Measurements from ENCODE around the gene TAOK2. TPM values are rescaled to one million over a fixed set of nuclear protein-coding genes. Genes with fewer than 3 reads are reported as not detected.

TAOK2 gene
- 10 to 100 TPM; 31.1 to 58.3 TPM for total RNA-seq

DNA sequence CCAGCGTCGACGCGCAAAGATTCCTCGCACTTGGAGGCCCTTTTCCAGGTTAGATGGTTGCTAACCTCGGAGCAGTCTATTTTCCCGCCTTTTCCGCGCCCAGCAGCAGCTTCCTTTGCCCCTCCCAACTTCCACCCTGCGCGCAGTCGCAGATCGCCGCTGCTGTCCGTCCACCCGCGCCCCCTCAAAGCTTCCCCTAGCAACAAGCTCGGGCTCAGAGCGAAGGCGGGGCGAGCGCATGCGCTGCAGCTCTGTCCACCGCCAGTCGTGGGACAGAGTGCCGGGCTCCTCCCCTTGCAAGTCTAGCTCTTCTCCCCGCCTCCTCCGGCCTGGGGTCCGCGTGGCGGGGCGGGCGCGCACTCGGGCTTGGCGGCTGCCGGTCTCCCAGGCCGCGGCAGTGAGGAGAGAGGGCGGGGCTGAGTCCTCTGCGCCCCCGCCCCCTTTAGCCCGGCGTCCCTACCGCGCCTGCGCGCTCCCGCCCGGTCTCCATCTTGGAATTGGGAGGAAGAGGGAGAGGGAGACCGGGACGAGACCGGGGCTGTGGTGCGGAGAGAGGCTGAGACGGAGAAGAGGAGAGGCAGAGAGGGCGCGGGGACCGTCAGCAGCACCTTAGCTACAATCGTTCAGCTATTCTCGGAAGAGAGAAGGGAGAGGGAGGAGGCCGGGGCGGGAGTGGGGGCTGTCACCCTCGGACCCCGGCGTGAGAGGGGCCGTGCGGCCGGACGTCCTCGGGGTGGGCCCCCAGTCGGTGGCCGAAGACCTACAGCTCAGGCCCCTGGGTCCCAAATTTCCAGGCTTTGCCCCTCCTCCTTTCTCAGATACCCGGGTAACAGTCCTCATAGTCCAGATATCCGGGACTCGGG, at the start of gene TAOK2:
Gene TAOK2 (plus strand): TSS at position 485 of the 863 bp plus-strand sequence. CDS start 3,905 bp downstream, outside the sequence.
- ATAC-seq, result peak; percentile 98

DNA sequence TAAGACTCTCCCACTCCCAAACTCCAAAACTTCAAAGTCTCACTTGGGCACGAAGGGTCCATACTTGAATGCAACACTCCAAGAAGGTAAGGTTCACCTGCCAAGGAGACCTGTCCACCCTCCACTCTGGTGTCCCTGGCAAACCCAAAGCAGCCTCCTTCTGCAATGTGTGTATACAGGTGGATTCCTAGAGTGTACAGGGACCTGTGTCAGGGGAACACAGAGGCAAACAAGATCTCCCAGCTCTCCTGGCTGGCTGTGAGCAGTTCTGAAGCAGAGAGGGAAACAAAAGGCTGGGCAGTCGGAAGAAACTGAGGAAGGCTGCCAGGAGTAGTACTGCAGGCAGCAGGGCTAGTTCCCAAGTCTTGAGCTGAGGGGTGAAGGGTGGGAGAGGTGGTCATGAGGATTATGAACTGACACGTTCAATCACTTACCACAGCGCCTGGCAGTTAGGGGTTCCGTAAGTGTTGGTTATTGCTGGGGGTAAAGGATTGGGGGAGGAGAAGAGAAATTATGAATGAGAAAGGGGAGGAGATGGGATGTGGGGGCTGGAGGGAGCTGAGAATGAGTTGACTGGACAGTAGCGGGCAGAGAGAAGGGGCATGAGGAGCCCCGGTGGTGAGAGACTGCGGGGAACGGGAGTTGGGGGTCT, 48.4 kb upstream of the TAOK2 start:
- Histone ChIP-seq H3K9me3 (no peaks in the 10 kb centered on the region), H3K36me3 (replicated peaks in 1 of 2; ENCODE audit: insufficient read depth in 1 of 2, low read depth in 2 of 2) (peaks cover 0 to 3% of the 10 kb centered on the region in 2 donors), H3K27me3 (no peaks in the 10 kb centered on the region), H3K4me1 (peaks cover 23% of the 10 kb centered on the region), H3K27ac (peak overlapping the region in 2 of 4 donors; percentile 70 to 90), H3K4me3 (peak overlapping the region; percentile 91 to 98)
- TF ChIP-seq POLR2A (IDR thresholded peaks at IDR 0.05), result no peak
- TF ChIP-seq, protein P1, sequence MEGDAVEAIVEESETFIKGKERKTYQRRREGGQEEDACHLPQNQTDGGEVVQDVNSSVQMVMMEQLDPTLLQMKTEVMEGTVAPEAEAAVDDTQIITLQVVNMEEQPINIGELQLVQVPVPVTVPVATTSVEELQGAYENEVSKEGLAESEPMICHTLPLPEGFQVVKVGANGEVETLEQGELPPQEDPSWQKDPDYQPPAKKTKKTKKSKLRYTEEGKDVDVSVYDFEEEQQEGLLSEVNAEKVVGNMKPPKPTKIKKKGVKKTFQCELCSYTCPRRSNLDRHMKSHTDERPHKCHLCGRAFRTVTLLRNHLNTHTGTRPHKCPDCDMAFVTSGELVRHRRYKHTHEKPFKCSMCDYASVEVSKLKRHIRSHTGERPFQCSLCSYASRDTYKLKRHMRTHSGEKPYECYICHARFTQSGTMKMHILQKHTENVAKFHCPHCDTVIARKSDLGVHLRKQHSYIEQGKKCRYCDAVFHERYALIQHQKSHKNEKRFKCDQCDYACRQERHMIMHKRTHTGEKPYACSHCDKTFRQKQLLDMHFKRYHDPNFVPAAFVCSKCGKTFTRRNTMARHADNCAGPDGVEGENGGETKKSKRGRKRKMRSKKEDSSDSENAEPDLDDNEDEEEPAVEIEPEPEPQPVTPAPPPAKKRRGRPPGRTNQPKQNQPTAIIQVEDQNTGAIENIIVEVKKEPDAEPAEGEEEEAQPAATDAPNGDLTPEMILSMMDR (IDR thresholded peaks at IDR 0.05), result no peak
- intact Hi-C loops (cut with DNase I), result no loop called here
- no peak for DNase-seq
- WGBS, 2 donors, result 3 to 7% methylated on average over 9 of the region's 9 CpGs
- no peak for ATAC-seq

More for the DNA sequence above, at the start of gene TAOK2:
- Histone ChIP-seq H3K4me1 (peaks cover 35% of the 10 kb centered on the region), H3K4me3 (peak within 1 kb of the TSS; percentile 82 to 90), H3K27ac (peak within 1 kb of the TSS; percentile 68 to 88 (median 81)), H3K9me3 (no peaks in the 10 kb centered on the region), H3K27me3 (no peaks in the 10 kb centered on the region), H3K36me3 (replicated peaks in 1 of 2; ENCODE audit: insufficient read depth in 1 of 2, low read depth in 2 of 2) (peaks cover 0 to 8% of the 10 kb centered on the region in 2 donors)
- WGBS, 2 donors, result 2 to 4% methylated on average over 32 to 75 of the region's 75 CpGs
- peak; percentile 98 to 100 (median 99) for DNase-seq
- intact Hi-C loops (cut with DNase I), result no loop called here
- TF ChIP-seq, protein P1 (IDR thresholded peaks at IDR 0.05), result no peak
- TF ChIP-seq POLR2A (IDR thresholded peaks at IDR 0.05), result peak; percentile 21 to 84 (median 80)

DNA sequence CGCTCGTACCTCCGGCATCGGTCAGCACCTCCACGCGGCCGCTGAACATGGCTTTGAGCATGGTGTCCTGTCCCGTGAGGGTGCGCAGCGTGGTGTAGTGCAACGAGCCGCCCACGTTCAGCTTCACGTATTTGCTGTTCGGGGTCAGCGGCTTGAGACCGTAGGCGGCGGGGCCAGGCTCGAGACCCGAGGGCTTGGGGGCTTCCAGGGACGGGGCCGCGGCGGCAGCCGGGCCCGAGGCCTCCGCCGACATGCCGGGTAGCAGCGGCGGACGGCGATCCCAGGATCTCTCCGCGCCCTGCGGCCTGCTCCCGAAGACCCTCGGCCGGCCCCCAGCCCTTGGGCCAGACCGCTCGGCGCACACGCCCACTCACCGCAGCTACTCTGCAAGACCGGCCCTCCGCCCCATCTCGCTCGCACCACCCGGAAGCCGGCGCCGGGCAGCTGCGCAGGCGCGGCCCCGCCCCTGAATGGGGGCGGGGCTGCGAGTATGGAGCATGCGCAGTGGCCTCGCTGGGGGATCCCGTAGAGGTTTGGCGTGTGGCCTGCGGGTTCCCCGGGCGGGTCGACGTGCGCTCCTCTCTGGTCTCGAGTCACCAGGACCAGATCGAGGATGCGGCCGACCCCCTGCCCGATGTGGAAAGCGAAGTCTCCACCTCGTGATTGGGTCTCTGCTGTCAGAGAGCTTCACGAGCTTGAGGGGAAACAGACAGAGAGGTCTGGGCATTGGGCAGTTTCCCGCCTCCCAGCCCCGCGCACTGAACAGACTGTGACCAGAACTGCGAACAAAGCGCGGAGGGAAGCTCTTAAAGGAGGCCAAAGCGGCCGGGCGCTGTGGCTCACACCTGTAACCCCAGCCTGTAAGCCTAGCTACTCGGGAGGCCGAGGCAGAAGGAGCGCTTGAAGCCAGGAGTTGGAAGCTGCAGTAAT, 47.6 kb upstream of the TAOK2 start, which contains the start of gene KCTD13:
Gene KCTD13 (minus strand): TSS at position 446 of the 930 bp plus-strand sequence. CDS start 193 bp downstream, at position 253.
- H3K27ac ChIP-seq, result peak within 1 kb of the TSS; percentile 70 to 94 (median 85)

DNA sequence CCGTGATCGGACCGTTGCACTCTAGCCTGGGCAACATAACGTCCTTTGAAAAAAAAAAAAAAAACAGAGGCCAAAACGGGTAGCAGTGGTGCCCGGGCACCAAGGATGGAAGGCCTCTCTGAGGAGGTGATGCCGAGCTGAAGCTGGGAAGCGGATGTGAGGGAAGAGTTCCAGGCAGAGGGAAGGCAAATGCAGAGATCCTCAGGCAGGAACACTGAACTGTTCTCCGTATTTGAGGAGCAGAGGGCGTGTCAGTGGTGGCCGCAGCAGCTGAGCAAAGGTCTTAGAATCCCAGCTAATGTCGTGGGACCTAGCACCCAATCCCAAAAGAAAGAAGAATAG, 47.0 kb upstream of the TAOK2 start:
- Histone ChIP-seq H3K36me3 (replicated peaks in 1 of 2; ENCODE audit: insufficient read depth in 1 of 2, low read depth in 2 of 2) (no peaks in the 10 kb centered on the region), H3K27me3 (no peaks in the 10 kb centered on the region), H3K9me3 (no peaks in the 10 kb centered on the region), H3K4me1 (peaks cover 23% of the 10 kb centered on the region), H3K27ac (peak overlapping the region; percentile 70 to 94 (median 85)), H3K4me3 (peak overlapping the region; percentile 91 to 98)
- WGBS, 2 donors, result 0 to 3% methylated on average over 12 of the region's 12 CpGs
- intact Hi-C loops (cut with DNase I), result no loop called here
- ATAC-seq (peak; percentile 39), DNase-seq (peak; percentile 39 to 63 (median 58))
- TF ChIP-seq, protein P1 (IDR thresholded peaks at IDR 0.05), result no peak
- no peak for TF ChIP-seq POLR2A (IDR thresholded peaks at IDR 0.05)

More for the DNA sequence above, 47.6 kb upstream of the TAOK2 start, which contains the start of gene KCTD13:
- Histone ChIP-seq H3K36me3 (replicated peaks in 1 of 2; ENCODE audit: insufficient read depth in 1 of 2, low read depth in 2 of 2) (no peaks in the 10 kb centered on the region), H3K9me3 (no peaks in the 10 kb centered on the region), H3K4me1 (peaks cover 23% of the 10 kb centered on the region), H3K4me3 (peak within 1 kb of the TSS; percentile 91 to 98), H3K27me3 (no peaks in the 10 kb centered on the region)
- WGBS, 2 donors, result 0 to 2% methylated on average over 15 to 88 of the region's 89 CpGs
- intact Hi-C loops (cut with DNase I), result no loop called here
- TF ChIP-seq, protein P1 (IDR thresholded peaks at IDR 0.05), result no peak
- TF ChIP-seq POLR2A (IDR thresholded peaks at IDR 0.05), result peak; percentile 58 to 91 (median 86)
- DNase-seq, result peak; percentile 83 to 87 (median 86)
- ATAC-seq, result peak; percentile 95
